Measurements from ENCODE around the gene CSNK1A1. TPM values are rescaled to one million over a fixed set of nuclear protein-coding genes. Genes with fewer than 3 reads are reported as not detected.

CSNK1A1 gene
- total RNA-seq, 2 donors from 2014 or later: 222 to 262 TPM

DNA sequence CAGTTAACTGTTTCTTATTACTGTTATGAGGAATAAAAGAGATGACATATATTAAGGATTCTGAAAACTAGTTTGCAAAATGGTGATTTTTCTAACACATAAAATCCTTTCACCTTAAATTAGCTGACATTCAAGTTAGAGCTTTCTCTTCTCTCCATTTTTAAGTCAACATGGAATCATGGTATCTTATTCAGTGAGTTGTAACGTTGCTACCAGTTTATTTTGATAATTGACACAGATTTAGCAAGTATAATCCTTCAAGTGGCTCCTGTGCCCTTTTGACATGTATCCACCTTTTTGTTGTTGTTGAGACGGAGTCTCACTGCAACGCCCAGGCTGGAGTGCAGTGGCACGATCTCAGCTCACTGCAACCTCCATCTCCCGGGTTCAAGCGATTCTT is 58.5 kb downstream of the CSNK1A1 start:
- no peak for TF ChIP-seq CTCF (IDR thresholded peaks at IDR 0.05)
- no peaks in the 10 kb centered on the region for H3K9me3 ChIP-seq
- no peaks in the 10 kb centered on the region for H3K27me3 ChIP-seq (replicated peaks; ENCODE audit: insufficient read depth)
- no peak overlapping the region for H3K4me3 ChIP-seq
- ATAC-seq (ENCODE audit: insufficient number of reproducible peaks, low FRiP score, low read depth) (no peak), DNase-seq (ENCODE audit: low spot score) (no peak)
- no peak overlapping the region for H3K27ac ChIP-seq
- no peaks in the 10 kb centered on the region for H3K36me3 ChIP-seq
- H3K4me1 ChIP-seq (ENCODE audit: control insufficient read depth in 1 of 2, low read depth in 2 of 2): peaks cover 19 to 78% of the 10 kb centered on the region in 2 donors

DNA sequence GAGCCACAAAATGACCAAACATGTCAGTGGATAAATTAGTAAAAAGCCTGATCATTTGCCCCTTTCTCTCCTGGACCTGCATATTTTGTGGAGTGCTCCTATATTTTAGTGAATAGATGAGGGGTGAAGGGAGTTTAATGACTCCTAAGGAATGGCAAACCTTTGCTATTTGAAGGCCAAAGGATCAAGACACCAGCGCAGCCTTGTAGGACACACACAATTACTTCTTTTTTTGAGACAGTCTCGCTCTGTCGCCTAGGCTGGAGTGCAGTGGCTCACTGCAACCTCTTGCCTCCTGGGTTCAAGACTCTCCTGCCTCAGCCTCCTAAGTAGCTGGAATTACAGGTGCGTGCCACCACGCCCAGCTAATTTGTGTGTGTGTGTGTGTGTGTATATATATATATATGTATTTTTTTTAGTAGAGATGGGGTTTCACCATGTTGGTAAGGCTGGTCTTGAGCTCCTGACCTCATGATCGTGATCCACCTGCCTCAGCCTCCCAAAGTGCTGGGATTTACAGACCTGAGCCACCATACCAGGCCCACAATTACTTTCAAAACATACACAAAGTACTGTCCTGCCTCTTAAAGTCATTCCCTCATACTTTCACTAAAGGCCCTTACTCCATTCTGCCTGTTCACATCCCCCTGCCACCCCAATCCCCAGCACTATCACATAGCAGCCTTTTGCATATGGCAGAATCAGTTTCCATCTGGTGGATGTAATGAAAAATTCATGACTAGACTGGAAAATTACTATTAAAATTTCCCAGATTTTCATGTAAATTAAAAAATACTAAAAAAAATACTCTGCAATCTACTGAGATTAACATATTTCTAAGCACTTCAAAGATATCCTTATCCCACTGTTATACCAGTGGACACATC is 60.4 kb downstream of the CSNK1A1 start:
- ATAC-seq (ENCODE audit: insufficient number of reproducible peaks, low FRiP score, low read depth): no peak
- peaks cover 24 to 77% of the 10 kb centered on the region in 2 donors for H3K4me1 ChIP-seq (ENCODE audit: control insufficient read depth in 1 of 2, low read depth in 2 of 2)

GRCh38 chr5:149489605-149490037 is 61.6 kb downstream of the CSNK1A1 start:
- Histone ChIP-seq H3K4me1 (ENCODE audit: control insufficient read depth in 1 of 2, low read depth in 2 of 2) (peaks cover 33 to 82% of the 10 kb centered on the region in 2 donors), H3K36me3 (no peaks in the 10 kb centered on the region), H3K27ac (peak overlapping the region in 1 of 2 donors; percentile 92), H3K4me3 (peak overlapping the region; percentile 18), H3K9me3 (no peaks in the 10 kb centered on the region), H3K27me3 (replicated peaks; ENCODE audit: insufficient read depth) (no peaks in the 10 kb centered on the region)
- ATAC-seq (ENCODE audit: insufficient number of reproducible peaks, low FRiP score, low read depth): no peak
- TF ChIP-seq CTCF (IDR thresholded peaks at IDR 0.05): no peak
- no peak for DNase-seq (ENCODE audit: low spot score)

More for the DNA sequence above, 60.4 kb downstream of the CSNK1A1 start:
- Histone ChIP-seq H3K36me3 (no peaks in the 10 kb centered on the region), H3K9me3 (no peaks in the 10 kb centered on the region), H3K27me3 (replicated peaks; ENCODE audit: insufficient read depth) (no peaks in the 10 kb centered on the region), H3K4me3 (no peak overlapping the region), H3K27ac (peak overlapping the region in 1 of 2 donors; percentile 92)
- DNase-seq (ENCODE audit: low spot score): no peak
- TF ChIP-seq CTCF (IDR thresholded peaks at IDR 0.05): no peak

DNA sequence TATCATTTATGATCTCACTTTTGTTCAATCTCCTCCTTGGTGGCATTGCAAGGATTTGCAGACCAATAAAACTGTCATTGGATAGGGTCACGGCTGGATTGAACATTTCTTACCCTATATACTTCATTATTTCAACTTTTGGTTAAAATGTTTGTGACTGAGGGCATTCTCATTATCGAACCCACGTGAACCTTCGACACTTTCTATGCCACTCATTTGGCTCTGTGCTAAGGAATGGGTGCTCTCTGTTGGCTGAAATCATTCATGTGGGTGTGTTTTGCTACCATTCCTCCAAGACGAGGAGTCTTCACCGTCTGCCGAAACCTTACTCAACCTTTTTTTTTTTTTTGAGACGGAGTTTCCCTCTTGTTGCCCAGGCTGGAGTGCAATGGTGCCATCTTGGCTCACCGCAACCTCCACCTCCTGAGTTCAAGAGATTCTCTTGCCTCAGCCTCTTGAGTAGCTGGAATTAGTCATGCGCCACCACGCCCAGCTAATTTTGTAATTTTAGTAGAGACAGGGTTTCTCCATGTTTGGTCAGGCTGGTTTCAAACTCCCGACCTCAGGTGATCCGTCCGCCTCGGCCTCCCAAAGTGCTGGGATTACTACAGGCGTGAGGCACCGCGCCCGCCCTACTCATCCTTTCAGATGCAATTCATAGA is 62.5 kb downstream of the CSNK1A1 start:
- DNase-seq (ENCODE audit: low spot score): no peak
- Histone ChIP-seq H3K9me3 (no peaks in the 10 kb centered on the region), H3K36me3 (no peaks in the 10 kb centered on the region), H3K4me1 (ENCODE audit: control insufficient read depth in 1 of 2, low read depth in 2 of 2) (peaks cover 33 to 76% of the 10 kb centered on the region in 2 donors), H3K4me3 (no peak overlapping the region), H3K27me3 (replicated peaks; ENCODE audit: insufficient read depth) (no peaks in the 10 kb centered on the region), H3K27ac (peak overlapping the region; percentile 90 to 92)
- no peak for ATAC-seq (ENCODE audit: insufficient number of reproducible peaks, low FRiP score, low read depth)
- TF ChIP-seq CTCF (IDR thresholded peaks at IDR 0.05): no peak

DNA sequence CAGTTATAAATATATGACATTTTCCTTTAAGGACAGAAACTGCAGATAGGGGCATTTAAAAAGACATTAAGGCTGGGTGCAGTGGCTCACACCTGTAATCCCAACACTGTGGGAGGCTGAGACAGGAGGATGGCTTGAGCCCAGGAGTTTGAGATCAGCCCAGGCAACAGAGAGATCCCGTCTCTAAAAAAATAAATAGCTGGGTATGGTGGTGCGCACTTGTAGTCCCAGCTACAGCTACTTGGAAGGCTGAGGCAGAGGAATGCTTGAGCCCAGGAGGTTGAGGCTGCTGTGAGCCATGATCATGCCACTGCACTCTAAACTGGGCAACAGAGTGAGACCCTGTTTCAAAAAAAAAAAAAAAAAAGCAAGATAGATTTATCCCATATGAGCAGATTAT is 63.6 kb downstream of the CSNK1A1 start:
- H3K9me3 ChIP-seq: no peaks in the 10 kb centered on the region
- ATAC-seq (ENCODE audit: insufficient number of reproducible peaks, low FRiP score, low read depth) (no peak), DNase-seq (ENCODE audit: low spot score) (no peak)
- H3K27ac ChIP-seq: peak overlapping the region; percentile 90 to 92
- peaks cover 33 to 75% of the 10 kb centered on the region in 2 donors for H3K4me1 ChIP-seq (ENCODE audit: control insufficient read depth in 1 of 2, low read depth in 2 of 2)
- TF ChIP-seq CTCF (IDR thresholded peaks at IDR 0.05): no peak
- no peaks in the 10 kb centered on the region for H3K36me3 ChIP-seq
- no peaks in the 10 kb centered on the region for H3K27me3 ChIP-seq (replicated peaks; ENCODE audit: insufficient read depth)
- no peak overlapping the region for H3K4me3 ChIP-seq
